ENCODE results near the gene SLC39A11. TPM values are rescaled to one million over a fixed set of nuclear protein-coding genes. Genes with fewer than 3 reads are reported as not detected.

Gene SLC39A11
- total RNA-seq, 4 donors from 2014 or later, result 36.6 to 75.0 (median 40.2) TPM

DNA sequence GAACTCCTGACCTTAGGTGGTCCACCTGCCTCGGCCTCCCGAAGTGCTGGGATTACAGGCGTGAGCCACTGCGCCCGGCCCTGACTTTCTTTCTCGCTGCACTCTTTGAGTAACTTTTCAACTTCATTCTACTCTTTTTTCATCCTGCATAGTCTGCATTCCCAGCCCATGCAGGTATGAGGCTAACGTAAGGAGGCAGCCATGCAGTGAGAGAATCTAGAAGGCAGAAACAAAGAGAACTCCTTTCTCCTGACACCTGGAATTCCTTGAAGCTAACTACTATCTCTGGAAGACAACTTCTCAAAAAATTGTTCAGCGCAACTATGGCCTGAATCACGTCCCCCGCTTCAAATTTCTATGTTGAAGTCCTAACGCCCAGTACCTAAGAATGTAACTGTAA, 152.0 kb downstream of the SLC39A11 start:
- TF ChIP-seq, protein P1, sequence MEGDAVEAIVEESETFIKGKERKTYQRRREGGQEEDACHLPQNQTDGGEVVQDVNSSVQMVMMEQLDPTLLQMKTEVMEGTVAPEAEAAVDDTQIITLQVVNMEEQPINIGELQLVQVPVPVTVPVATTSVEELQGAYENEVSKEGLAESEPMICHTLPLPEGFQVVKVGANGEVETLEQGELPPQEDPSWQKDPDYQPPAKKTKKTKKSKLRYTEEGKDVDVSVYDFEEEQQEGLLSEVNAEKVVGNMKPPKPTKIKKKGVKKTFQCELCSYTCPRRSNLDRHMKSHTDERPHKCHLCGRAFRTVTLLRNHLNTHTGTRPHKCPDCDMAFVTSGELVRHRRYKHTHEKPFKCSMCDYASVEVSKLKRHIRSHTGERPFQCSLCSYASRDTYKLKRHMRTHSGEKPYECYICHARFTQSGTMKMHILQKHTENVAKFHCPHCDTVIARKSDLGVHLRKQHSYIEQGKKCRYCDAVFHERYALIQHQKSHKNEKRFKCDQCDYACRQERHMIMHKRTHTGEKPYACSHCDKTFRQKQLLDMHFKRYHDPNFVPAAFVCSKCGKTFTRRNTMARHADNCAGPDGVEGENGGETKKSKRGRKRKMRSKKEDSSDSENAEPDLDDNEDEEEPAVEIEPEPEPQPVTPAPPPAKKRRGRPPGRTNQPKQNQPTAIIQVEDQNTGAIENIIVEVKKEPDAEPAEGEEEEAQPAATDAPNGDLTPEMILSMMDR (IDR thresholded peaks at IDR 0.05; ENCODE audit: low read depth), result no peak

DNA sequence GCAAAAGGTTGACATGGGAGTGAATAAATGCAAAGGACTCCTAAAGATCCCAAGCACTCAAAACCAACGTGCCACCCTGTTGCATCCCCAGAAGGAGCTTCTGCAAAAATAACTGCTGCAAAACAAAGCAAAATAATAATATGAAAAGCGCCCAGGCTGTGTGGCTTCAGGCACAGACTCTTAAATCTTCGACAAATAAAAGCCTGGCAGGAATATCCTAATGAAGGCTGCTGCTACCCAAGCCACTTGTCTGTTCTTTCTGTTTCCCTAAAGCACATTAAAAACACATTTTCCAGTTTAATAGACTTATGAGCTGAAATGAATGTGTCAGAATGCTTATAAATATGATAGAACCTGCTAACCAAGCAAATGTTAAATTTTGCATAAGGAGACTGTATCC, 154.0 kb downstream of the SLC39A11 start:
- TF ChIP-seq, protein P1 (IDR thresholded peaks at IDR 0.05; ENCODE audit: low read depth), result no peak

DNA sequence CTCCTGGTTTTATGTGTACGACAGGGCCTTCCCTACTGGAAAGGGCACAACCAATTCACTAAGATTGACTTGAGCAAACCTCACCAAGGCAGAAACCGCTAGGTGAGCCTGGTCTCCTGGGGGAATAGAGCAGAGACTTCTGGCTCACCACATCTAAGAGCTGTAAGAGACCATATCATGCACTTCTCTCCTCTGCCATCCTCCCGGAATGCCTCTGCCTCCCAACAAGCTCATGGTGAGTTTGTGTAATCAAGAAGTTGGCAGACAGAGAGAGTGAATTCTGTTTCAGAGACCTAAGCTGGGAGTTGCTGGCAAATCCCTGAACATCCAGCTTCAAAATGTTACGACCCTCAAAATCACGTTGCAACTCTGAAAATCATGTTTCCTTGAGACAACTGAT, 154.8 kb downstream of the SLC39A11 start:
- TF ChIP-seq, protein P1 (IDR thresholded peaks at IDR 0.05; ENCODE audit: low read depth), result no peak

DNA sequence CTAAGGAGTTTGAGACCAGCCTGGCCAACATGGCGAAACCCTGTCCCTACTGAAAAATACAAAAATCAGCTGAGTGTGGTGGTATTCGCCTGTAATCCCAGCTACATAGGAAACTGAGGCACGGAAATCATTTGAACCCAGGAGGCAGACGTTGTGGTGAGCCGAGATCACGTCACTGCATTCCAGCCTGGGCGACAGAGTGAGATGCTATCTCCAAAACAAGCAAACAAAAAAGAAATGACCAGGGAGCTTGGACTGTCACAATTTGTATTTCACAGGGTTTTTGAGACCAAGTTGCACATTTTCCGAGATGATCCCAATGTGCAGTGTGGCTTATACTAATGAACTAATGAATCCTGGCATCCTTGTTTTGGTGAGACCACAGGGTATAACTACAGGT, 156.5 kb downstream of the SLC39A11 start:
- TF ChIP-seq, protein P1 (IDR thresholded peaks at IDR 0.05; ENCODE audit: low read depth), result no peak

DNA sequence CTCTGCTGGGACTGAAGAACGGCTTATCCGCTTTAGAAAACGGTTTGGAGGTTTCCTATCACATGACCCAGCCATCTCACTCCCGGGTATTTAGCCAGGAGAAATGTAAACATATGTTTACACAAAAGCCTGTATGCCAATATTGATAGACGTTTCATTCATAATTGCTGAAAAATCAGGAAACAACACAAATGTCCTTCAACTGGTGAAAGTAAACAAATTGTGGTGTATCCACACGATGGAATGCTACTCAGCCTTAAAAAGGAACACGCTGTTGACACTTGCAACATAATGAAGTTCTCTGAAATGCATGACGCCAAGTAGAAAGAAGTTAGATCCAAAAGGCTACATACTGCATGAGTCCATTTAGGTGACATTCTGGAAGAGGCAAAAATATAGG, 157.6 kb downstream of the SLC39A11 start:
- TF ChIP-seq, protein P1 (IDR thresholded peaks at IDR 0.05; ENCODE audit: low read depth), result no peak

DNA sequence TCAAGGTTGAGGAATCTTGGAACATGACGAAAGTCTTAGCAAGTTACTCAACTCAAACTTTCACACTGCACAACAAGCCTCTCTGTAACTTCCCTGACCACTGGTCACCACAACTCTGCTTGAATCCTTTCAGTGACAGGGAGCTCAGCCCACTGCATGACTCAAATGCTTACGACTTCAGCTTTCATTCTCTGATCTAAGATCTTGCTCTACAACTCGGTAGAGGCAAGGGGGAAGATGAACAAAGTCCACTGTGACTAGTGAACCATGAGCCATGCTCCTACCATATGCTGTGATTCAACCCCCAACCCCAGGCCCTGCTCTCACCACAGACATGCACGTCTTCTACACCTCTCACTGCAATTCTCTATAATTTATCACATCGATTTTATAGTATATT, 160.9 kb downstream of the SLC39A11 start:
- TF ChIP-seq, protein P1 (IDR thresholded peaks at IDR 0.05; ENCODE audit: low read depth), result no peak

DNA sequence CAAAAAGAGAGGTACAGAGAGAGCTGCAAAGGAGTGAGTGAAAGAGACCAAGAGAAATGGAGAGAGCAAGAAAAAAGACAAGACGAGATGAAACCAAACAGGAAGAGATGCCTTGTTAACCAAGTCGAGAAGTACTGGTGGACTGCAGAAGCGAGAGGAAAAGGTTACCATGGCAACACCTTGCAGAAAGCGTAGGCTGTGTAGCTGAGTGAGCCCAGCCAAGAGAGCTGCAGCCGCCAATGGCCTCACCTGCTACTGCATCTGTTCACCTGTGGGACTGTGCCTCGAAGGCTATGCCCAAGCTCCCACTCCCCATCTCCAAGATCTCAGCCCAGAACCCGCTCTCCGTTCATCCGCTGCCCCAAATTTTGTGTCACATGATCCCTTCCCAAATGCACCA, 161.3 kb downstream of the SLC39A11 start:
- TF ChIP-seq, protein P1 (IDR thresholded peaks at IDR 0.05; ENCODE audit: low read depth), result no peak
